MM.1S (cell line): ENCODE measurements around the gene APOL4.

Experiments
- CTCF ChIP-seq: fragments of 300-600 bp; sonication (generic); IDR thresholded peaks from 2 replicates; pipeline ENCODE4 v1.5.1; 2016; ENCODE audit warnings: antibody characterized with exemption, low read length, mixed read lengths
- EZH2phosphoT487 ChIP-seq: fragments of 300-600 bp; sonication (generic); IDR thresholded peaks from 2 replicates; pipeline ENCODE4 v1.6.1; 2018; ENCODE audit warnings: antibody characterized with exemption, low read length

GRCh38 chr22:36165141-36165540 lies 36.5 kb downstream of the APOL4 start:
- TF ChIP-seq CTCF (no peak), EZH2phosphoT487 (no peak)
